GM18505 (cell line): ENCODE results near the gene GDI1.
A peak's percentile ranks its signal among the peaks of the same experiment; 100 is the strongest.
"Not testable (repeated sequence)": the region's sequence is repeated elsewhere in the genome, so short reads cannot be mapped to it uniquely, and the experiment has no call there.

Experiments
- ATAC-seq: cut with Tn5 transposase; IDR thresholded peaks from one replicate; pipeline ENCODE4 v1.9.1; 2021; ENCODE audit not compliant: unreplicated experiment
- POLR2A ChIP-seq: IDR thresholded peaks from 4 replicates; pipeline ENCODE4 v1.6.1; 2011; ENCODE audit warnings: borderline replicate concordance; ENCODE audit not compliant: insufficient read depth, insufficient read length; ENCODE audit errors: extremely low read depth

GDI1 gene

DNA sequence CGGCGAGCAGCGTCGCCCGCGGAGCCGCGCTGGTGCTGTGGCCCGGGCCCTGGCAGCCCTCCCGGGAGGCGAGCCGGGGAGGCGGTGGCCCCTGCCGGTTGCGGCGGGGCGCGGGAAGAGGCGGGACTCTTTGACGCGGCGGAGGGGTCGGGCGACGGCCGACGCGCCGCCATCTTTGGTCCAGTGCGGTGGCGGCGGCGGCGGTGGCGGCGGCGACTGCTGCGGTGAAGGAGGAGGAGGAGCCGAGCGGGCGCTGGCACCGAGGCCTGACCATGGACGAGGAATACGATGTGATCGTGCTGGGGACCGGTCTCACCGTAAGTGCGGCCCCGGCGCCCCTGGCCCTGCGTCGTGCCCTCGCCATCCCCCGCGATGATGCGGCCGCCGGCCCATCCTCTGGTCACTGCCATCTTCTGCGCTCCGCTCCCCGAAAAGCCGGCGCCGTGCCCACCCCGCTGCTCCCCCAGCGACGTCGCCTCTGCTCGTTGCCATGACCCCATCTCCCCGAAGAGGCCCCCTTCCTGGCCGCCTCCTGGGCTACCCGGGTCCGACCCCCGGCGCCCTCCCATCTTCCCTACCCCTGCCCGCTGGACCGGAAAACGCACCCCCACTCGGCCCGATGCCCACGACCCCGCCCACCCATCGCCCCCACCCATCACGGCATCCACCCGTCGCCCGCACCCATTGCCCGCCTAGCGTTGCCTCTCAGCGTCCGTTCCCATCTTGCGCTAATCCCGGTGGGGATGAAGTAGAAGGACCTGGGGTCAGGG lies at the start of gene GDI1:
TSS of gene GDI1 (plus strand) at position 172 of the 770 bp plus-strand sequence. CDS start at position 273, 101 bp downstream.
- ATAC-seq = peak; percentile 45
- peak; percentile 50 for TF ChIP-seq POLR2A

DNA sequence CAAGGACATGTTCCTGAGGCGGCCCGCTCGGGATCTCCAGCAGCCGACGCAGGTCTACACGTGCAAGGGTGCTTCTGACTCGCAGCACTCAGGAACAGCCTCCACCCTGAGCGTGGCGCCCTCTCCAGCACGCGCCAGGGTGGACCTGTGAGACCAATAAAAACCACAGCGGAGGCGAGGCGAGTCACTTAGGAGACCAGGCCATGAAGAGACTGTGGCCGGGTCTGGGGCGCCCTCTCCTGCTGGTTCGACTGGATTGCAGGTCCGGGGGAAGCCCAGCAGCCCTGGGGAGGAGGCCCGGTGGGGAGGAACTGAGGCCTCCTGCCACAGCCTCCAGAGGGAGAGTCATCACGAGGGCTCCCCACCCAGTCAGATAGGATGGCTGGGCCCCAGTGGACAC lies 48.9 kb upstream of the GDI1 start:
- not testable (repeated sequence) for ATAC-seq

DNA sequence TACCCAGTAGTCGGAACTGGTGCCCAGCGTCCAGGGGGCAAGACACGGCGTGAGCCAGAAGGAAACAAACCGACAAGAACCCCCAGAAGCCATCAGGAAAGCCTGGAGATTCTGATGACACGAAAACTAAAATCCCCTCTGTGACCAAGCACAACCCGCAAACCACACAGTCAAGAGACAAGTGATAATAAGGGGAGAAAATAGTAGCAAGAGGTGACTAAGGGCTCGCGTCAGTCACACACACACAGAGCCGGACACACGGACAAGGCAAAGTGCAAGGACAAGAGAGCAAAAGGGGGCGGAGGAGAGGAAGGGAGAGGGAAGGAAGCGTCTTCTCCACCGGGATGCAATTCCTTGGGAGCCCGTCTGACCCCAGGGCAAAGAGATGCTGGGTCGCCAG lies 48.3 kb upstream of the GDI1 start:
- ATAC-seq = not testable (repeated sequence)

DNA sequence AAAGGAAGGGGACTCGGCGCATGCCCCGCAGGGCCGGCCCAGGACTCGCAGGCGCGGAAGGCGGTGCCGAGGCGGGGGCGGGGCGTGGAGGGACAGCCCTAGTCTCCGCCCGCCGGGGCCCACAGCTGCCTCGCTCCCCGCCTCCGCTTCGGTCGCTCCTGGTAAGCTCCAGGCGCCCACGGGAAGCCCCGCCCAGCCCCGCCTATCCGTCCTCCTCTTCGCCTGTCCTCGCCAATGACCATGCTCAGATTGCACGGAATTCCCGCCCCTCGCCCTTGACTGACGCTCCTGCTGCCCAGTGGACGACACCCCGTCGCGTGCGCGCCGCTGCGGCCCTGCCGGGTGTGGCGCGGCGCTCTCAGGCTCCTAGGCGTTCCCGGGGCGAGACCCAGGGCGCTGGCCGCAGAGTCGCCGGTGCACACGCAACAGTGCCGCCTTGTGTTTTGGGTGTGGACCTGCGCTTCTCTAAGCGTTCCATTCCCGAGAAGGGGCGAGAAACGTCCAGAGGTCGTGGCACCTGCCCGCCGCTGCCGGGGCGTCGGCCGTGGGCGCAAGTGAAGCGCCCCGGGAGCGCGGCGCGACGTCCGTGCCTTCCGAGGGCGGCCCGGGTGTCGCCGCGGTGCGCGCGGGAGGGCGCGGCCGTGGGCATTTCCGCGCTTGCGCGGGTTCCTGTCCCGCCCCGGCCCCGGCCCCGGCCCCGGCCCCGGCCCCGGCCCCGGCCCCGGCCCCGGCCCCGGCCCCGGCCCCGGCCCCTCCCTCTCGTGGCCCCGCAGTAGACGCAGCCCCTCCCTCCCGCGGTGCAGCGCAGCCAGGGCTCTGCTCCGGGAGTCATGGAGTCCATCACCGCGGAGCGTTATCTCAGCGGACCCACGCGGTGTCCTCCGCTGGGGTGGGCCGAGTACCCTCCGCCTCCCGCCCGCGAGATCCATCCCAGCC lies 46.9 kb upstream of the GDI1 start:
- ATAC-seq = peak; percentile 59

DNA sequence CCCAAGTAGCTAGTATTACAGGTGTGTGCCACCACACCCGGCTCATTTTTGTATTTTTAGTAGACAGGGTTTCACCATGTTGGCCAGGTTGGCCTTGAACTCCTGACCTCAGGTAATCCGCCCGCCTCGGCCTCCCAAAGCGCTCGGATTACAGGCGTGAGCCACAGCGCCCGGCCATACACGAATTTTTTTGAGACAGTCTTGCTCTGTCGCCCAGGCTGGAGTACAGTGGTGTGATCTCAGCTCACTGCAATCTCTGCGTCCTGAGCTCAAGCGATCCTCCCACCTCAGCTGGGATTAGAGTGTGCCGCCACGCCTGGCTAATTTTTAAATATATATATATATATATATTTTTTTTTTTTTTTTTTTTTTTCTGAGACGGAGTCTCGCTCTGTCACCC lies 40.6 kb upstream of the GDI1 start:
- not testable (repeated sequence) for ATAC-seq

DNA sequence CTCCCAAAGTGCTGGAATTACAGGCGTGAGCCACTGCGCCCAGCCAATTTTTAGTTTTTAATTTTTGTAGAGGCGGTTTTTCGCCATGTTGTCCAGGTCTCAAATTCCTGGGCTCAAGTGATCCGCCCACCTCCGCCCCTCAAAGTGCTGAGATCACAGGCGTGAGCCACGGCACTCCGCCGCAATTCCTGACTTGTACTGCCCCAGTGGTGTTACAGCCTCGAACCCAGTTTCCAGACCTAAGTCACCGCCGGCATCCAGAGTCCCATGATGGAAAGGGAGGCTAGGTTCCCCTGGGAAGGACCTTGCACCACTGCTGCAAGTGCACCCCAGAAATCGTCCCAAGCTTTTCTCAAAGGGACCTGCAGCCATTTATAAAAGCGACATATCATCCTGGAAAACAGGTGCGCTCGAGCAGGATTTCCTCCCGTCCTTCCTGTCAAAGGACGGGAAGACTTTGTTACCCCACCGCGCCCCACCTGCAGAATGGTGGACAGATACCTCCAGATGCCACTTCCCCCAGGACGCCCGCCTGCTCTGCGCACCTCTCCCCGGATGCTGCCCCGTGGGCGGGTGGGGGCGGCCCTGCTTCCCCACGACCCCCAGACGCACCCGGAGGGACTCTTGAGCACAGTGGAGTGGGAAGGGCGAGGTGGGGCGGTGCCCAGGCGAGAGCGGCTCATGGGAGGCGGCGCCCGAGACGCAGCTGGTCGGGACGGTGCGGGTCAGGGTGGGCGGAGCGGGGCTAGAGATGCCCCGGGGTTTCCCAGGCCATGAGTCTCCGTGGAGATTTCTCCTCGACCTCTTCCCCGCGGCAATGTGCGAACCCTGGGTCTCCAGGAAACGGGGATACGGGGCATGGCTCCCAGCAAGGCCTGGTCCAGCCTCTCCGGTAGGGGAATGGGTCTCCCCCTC lies 39.7 kb upstream of the GDI1 start:
- peak; percentile 40 for ATAC-seq
- no peak for TF ChIP-seq POLR2A

DNA sequence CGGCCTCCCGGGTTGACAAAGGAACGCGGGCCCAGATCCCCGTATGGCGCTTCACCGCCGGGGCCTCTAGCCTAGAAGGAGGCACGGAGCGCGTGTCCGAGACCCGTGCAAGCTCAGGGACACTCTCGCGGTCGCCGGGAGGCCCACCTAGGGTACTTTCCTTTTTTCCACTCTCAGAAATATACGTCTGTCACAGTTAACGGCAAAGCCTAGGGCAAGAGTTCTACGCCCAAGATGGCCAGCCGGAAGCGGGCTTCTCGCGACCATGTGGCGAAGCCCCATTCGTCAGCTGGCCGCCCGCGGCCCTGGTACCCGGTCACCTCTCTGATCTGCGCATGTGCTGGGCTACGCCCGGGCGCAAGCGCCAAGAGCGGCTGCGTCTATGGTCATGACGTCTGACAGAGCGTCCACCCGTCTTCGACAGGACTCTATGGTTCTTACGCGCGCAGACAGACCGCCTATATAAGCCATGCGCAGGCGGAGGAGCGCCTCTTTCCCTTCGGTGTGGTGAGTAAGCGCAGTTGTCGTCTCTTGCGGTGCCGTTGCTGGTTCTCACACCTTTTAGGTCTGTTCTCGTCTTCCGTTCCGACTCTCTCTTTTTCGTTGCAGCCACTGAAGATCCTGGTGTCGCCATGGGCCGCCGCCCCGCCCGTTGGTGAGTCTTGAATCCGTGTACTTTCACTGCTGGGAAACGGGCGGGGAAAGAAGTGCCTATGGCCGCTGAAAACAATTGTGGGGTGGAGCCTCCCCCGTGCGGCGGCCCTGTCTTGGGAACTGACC lies 38.9 kb upstream of the GDI1 start, which contains the start of gene RPL10:
TSS of gene RPL10 (plus strand) at position 490 of the 780 bp plus-strand sequence. CDS start at position 633, 143 bp downstream.
- peak; percentile 99 for TF ChIP-seq POLR2A
- ATAC-seq = peak; percentile 76

DNA sequence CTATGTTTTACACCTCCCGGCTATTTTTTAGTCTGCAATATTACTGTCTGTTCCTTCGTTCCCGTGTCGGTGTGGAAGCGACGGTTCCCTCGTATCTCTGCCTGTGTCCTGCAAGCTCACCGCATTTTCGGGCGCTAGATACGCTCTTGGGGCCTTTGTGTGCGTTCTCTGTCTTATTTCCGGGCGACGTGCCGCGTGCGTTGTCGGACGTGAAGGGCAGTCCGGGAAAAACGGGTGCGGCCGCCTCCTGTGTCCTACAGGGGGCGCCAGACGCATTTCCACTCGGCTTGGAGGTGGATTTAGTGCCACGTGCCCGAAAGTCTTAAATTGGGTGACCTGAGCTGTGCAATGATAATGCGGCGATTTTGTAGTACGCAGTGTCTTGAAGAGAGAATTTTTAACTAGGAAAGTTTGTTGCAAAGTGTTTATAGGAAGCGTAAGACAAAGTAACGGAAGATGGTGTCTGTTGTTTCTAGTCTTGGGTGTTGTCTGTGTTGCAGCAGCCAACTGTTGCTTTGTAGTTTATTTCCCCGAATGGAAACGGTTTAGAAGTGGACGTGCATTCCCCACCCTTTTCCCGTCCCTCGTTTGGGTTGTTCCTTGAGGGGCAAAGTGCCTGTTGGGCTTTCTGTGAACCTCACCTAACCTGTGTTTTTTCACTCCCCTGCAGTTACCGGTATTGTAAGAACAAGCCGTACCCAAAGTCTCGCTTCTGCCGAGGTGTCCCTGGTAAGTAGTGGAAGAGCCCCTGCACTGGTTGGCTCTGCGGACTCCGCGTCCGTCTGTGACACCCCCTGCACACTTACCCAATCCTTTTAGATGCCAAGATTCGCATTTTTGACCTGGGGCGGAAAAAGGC lies 38.1 kb upstream of the GDI1 start:
- no peak for TF ChIP-seq POLR2A
- peak; percentile 22 for ATAC-seq

DNA sequence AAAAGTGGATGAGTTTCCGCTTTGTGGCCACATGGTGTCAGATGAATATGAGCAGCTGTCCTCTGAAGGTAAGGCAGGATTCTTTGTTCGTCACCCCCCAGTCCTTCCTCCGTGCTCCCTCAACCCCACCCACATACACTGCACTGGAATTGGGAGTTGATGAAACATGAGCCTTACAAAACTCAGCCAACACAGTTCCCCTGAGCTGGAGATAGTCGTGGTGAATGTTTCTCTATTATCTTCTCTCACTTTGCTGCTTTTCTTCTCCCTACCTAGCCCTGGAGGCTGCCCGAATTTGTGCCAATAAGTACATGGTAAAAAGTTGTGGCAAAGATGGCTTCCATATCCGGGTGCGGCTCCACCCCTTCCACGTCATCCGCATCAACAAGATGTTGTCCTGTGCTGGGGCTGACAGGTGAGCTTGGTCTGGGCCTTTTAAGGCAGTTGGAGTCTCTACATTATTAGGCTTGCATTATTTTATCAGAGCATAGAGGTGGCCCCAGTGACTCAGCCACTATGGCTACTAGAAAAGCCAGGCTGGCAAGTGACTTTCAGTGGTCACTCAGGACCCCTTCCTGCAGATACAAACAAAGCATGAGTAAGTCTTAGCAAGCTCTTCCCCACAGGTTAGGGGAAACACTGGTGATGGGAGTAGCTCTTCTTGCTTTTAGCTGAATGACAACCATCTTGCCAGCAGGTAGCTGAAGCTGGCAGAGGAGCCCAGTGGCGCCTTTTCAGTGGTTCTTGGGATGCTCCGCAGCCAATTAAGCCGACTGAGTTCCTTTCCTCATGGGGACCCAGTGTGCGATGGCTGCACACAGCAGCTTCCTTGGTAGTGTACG lies 37.2 kb upstream of the GDI1 start:
- TF ChIP-seq POLR2A = peak; percentile 21
- no peak for ATAC-seq

DNA sequence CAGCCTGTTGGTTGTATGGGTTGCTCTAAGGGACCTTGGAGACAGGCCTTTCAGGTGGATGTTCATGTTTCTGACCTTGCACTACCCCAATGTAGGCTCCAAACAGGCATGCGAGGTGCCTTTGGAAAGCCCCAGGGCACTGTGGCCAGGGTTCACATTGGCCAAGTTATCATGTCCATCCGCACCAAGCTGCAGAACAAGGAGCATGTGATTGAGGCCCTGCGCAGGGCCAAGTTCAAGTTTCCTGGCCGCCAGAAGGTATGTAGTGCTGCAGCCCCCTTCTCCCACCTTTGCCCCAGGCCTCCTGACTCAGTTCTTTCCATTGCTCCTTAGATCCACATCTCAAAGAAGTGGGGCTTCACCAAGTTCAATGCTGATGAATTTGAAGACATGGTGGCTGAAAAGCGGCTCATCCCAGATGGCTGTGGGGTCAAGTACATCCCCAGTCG lies 36.6 kb upstream of the GDI1 start:
- not testable (repeated sequence) for ATAC-seq
